Endodermal cell (in vitro differentiated cells): ENCODE measurements around the gene SIAH1. TPM values are rescaled to one million over a fixed set of nuclear protein-coding genes. Genes with fewer than 3 reads are reported as not detected.

Source experiments
- DNase-seq: peaks from one replicate; pipeline ENCODE4 v3.0.0-alpha.2; 2017
- H3K27ac ChIP-seq: 2 replicates; pipeline ENCODE4 v1.5.1; 2013; ENCODE audit warnings: mild to moderate bottlenecking, low read depth, low read length, moderate library complexity
- H3K27me3 ChIP-seq: 2 replicates; pipeline ENCODE4 v1.6.1; 2013; ENCODE audit warnings: mild to moderate bottlenecking, low read length, moderate library complexity; ENCODE audit not compliant: insufficient read depth, control insufficient read depth, poor library complexity, severe bottlenecking
- H3K36me3 ChIP-seq: 2 replicates; pipeline ENCODE4 v1.7.0; 2013; ENCODE audit warnings: mild to moderate bottlenecking, low read length, moderate library complexity; ENCODE audit not compliant: control insufficient read depth, insufficient read depth
- H3K4me1 ChIP-seq: one replicate; pipeline ENCODE4 v1.7.0; 2013; ENCODE audit warnings: low read length; ENCODE audit not compliant: control insufficient read depth, insufficient read depth
- H3K4me3 ChIP-seq: 2 replicates; pipeline ENCODE4 v1.5.1; 2013; ENCODE audit warnings: mild to moderate bottlenecking, low read length, moderate library complexity
- H3K9ac ChIP-seq: 2 replicates; pipeline ENCODE4 v1.6.1; 2013; ENCODE audit warnings: mild to moderate bottlenecking, low read length, moderate library complexity; ENCODE audit not compliant: poor library complexity, severe bottlenecking; ENCODE audit errors: extremely low read depth
- H3K9me3 ChIP-seq: 2 replicates; pipeline ENCODE4 v1.6.1; 2013; ENCODE audit warnings: mild to moderate bottlenecking, low read length, moderate library complexity; ENCODE audit not compliant: control insufficient read depth
- H3K27ac Mint-ChIP-seq: 2 replicates; pipeline ENCODE4 v1.8.0; 2020; ENCODE audit warnings: mixed read lengths
- H3K27me3 Mint-ChIP-seq: 2 replicates; pipeline ENCODE4 v1.8.0; 2021; ENCODE audit warnings: mild to moderate bottlenecking, mixed read lengths; ENCODE audit not compliant: insufficient read depth
- H3K36me3 Mint-ChIP-seq: 2 replicates; pipeline ENCODE4 v1.8.0; 2020; ENCODE audit warnings: low read depth, mixed read lengths
- H3K4me1 Mint-ChIP-seq: 2 replicates; pipeline ENCODE4 v1.8.0; 2020; ENCODE audit warnings: mixed read lengths
- H3K4me3 Mint-ChIP-seq: 2 replicates; pipeline ENCODE4 v1.8.0; 2020; ENCODE audit warnings: mild to moderate bottlenecking, moderate library complexity, mixed read lengths
- H3K9me3 Mint-ChIP-seq: 2 replicates; pipeline ENCODE4 v1.8.0; 2020; ENCODE audit warnings: mild to moderate bottlenecking, mixed read lengths
- WGBS, 2 experiments: methylation state at CpG; one replicate each; pipeline versions ENCODE4 v1.1.5 to v1.1.7; 2013; ENCODE audit warnings: missing lambda C conversion rate in 2 of 2, mixed read lengths in 1 of 2; ENCODE audit not compliant: insufficient coverage in 1 of 2, insufficient read length in 1 of 2; 5-methylcytosine and 5-hydroxymethylcytosine counted together
- total RNA-seq, 2 donors: library from RNA; stranded (reverse); fragmentation: NEBNext Ultra II Directional in 1 of 2; extraction: Animal tissue kit (Norgen Biotek cat#: 25700) in 1 of 2; gene quantifications; 2 replicates in 1 of 2; 3 replicates in 1 of 2; pipeline ENCODE4 v1.2.1, GENCODE V29; 2021
- TF ChIP-seq, protein P1 (sequence below): fragments of 200-600 bp; sonication (generic); conservative IDR thresholded peaks from 2 replicates; pipeline ENCODE4 v1.5.0; 2021; ENCODE audit warnings: antibody characterized with exemption, mild to moderate bottlenecking

SIAH1 gene
- total RNA-seq, 2 donors from 2014 or later, result 32.8 to 37.5 TPM

- no peaks in the 10 kb centered on the region for H3K36me3 ChIP-seq
- no peaks in the 10 kb centered on the region for H3K4me1 Mint-ChIP-seq
- 94 to 97% methylated on average over 4 to 5 of the region's 5 CpGs for WGBS, 2 experiments
- H3K27ac ChIP-seq, result no peak overlapping the region
- no peak for DNase-seq
- no peaks in the 10 kb centered on the region for H3K9me3 Mint-ChIP-seq
- no peak overlapping the region for H3K27ac Mint-ChIP-seq
- H3K27me3 Mint-ChIP-seq, result no peaks in the 10 kb centered on the region
- H3K4me3 ChIP-seq, result no peak overlapping the region
- TF ChIP-seq, protein P1, sequence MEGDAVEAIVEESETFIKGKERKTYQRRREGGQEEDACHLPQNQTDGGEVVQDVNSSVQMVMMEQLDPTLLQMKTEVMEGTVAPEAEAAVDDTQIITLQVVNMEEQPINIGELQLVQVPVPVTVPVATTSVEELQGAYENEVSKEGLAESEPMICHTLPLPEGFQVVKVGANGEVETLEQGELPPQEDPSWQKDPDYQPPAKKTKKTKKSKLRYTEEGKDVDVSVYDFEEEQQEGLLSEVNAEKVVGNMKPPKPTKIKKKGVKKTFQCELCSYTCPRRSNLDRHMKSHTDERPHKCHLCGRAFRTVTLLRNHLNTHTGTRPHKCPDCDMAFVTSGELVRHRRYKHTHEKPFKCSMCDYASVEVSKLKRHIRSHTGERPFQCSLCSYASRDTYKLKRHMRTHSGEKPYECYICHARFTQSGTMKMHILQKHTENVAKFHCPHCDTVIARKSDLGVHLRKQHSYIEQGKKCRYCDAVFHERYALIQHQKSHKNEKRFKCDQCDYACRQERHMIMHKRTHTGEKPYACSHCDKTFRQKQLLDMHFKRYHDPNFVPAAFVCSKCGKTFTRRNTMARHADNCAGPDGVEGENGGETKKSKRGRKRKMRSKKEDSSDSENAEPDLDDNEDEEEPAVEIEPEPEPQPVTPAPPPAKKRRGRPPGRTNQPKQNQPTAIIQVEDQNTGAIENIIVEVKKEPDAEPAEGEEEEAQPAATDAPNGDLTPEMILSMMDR, result no peak
- H3K36me3 Mint-ChIP-seq, result no peaks in the 10 kb centered on the region
- no peak overlapping the region for H3K4me3 Mint-ChIP-seq
- no peaks in the 10 kb centered on the region for H3K9me3 ChIP-seq
- H3K4me1 ChIP-seq, result no peaks in the 10 kb centered on the region
- no peaks in the 10 kb centered on the region for H3K27me3 ChIP-seq
- no peak overlapping the region for H3K9ac ChIP-seq
Measured at GRCh38 chr16:48433850-48434530, 48.8 kb upstream of the SIAH1 start.

DNA sequence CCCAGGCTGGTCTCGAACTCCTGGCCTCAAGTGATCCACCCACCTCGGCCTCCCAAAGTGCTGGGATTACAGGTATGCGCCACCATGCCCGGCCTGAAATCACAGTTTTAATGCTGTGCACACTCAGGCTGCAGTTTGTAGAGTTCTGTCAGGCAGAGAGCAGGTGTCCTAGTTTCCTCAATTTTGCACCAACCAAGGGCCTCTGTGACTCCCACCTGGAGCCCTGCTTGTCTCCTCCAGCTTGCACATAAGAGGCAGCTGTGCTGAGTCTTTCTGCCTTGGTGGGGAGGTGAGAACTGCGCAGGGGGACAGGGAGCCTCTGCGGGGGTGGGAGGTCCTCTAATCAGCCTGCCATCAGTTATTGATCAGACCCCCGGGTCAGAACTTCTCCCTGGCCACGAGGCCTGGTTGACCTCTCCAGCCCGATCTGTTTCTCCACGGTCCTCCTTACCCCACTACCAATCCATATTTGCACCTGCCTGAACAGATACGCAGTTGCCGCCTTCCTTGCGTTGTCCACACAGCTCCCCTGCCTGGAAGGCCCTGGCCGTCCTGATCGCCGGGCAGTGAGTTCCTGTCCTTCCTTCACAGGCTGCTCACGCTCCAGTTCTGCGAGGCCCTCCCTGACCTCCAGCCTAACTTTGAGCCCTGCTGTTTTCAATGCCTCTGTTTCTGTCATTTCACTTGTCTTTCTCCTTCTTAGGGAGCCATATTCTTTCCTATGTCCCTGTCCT lies 48.1 kb upstream of the SIAH1 start:
- H3K4me1 ChIP-seq, result no peaks in the 10 kb centered on the region
- Mint-ChIP-seq H3K9me3 (no peaks in the 10 kb centered on the region), H3K4me1 (no peaks in the 10 kb centered on the region), H3K36me3 (no peaks in the 10 kb centered on the region), H3K27me3 (no peaks in the 10 kb centered on the region), H3K4me3 (no peak overlapping the region), H3K27ac (no peak overlapping the region)
- no peak for DNase-seq
- H3K4me3 ChIP-seq, result no peak overlapping the region
- H3K36me3 ChIP-seq, result no peaks in the 10 kb centered on the region
- no peaks in the 10 kb centered on the region for H3K27me3 ChIP-seq
- H3K9ac ChIP-seq, result no peak overlapping the region
- no peak overlapping the region for H3K27ac ChIP-seq
- TF ChIP-seq, protein P1, result no peak
- WGBS, 2 experiments, result 93% methylated on average over 12 to 18 of the region's 18 CpGs
- no peaks in the 10 kb centered on the region for H3K9me3 ChIP-seq

- no peak overlapping the region for H3K9ac ChIP-seq
- no peaks in the 10 kb centered on the region for H3K4me1 Mint-ChIP-seq
- H3K9me3 Mint-ChIP-seq, result no peaks in the 10 kb centered on the region
- H3K9me3 ChIP-seq, result no peaks in the 10 kb centered on the region
- H3K36me3 ChIP-seq, result no peaks in the 10 kb centered on the region
- no peaks in the 10 kb centered on the region for H3K36me3 Mint-ChIP-seq
- no peaks in the 10 kb centered on the region for H3K27me3 ChIP-seq
- H3K4me1 ChIP-seq, result no peaks in the 10 kb centered on the region
- H3K4me3 Mint-ChIP-seq, result no peak overlapping the region
- H3K27ac ChIP-seq, result no peak overlapping the region
- H3K27ac Mint-ChIP-seq, result no peak overlapping the region
- WGBS, 2 experiments, result 40 to 78% methylated on average over 1 to 2 of the region's 2 CpGs
- no peaks in the 10 kb centered on the region for H3K27me3 Mint-ChIP-seq
- no peak overlapping the region for H3K4me3 ChIP-seq
- no peak for DNase-seq
- TF ChIP-seq, protein P1, result no peak
Measured at GRCh38 chr16:48432136-48432535, 46.9 kb upstream of the SIAH1 start.
